DOHH2 (cell line): ENCODE data around the gene HS3ST5.

Experiments
- H3F3A ChIP-seq: fragments of 200-600 bp; sonication (generic), shearing (Covaris generic); 2 replicates; pipeline ENCODE4 v1.6.0; 2016; ENCODE audit warnings: antibody characterized with exemption, mild to moderate bottlenecking; ENCODE audit not compliant: control insufficient read depth, insufficient read depth
- H3K27ac ChIP-seq: fragments of 200-600 bp; sonication (generic); 2 replicates; pipeline ENCODE4 v1.5.1; 2014; ENCODE audit warnings: low read depth, mild to moderate bottlenecking, low read length, moderate library complexity
- H3K27me3 ChIP-seq: fragments of 200-600 bp; sonication (generic); 2 replicates; pipeline ENCODE4 v1.6.1; 2014; ENCODE audit warnings: mild to moderate bottlenecking, low read length, mixed read lengths; ENCODE audit not compliant: control insufficient read depth
- H3K36me3 ChIP-seq: fragments of 200-600 bp; sonication (generic); 2 replicates; pipeline ENCODE4 v1.6.1; 2014; ENCODE audit warnings: mild to moderate bottlenecking, low read length, moderate library complexity, mixed read lengths; ENCODE audit not compliant: control insufficient read depth
- H3K4me1 ChIP-seq: fragments of 200-600 bp; sonication (generic); 2 replicates; pipeline ENCODE4 v1.6.1; 2014; ENCODE audit warnings: mild to moderate bottlenecking, low read length, mixed read lengths; ENCODE audit not compliant: control insufficient read depth
- H3K4me2 ChIP-seq: fragments of 200-600 bp; sonication (generic); 2 replicates; pipeline ENCODE4 v1.6.0; 2014; ENCODE audit warnings: mild to moderate bottlenecking, low read length, moderate library complexity
- H3K4me3 ChIP-seq: fragments of 200-600 bp; sonication (generic); 2 replicates; pipeline ENCODE4 v1.5.1; 2014; ENCODE audit warnings: mild to moderate bottlenecking, low read length, mixed read lengths
- H3K79me2 ChIP-seq: fragments of 200-600 bp; sonication (generic); 2 replicates; pipeline ENCODE4 v1.6.1; 2014; ENCODE audit warnings: mild to moderate bottlenecking, low read length, mixed read lengths; ENCODE audit not compliant: control insufficient read depth
- H3K9me2 ChIP-seq: fragments of 200-600 bp; sonication (generic); replicated peaks from 2 replicates; pipeline ENCODE4 v1.6.1; 2014; ENCODE audit warnings: mild to moderate bottlenecking, low read length, mixed read lengths; ENCODE audit not compliant: control insufficient read depth
- H3K9me3 ChIP-seq: fragments of 200-600 bp; sonication (generic); 2 replicates; pipeline ENCODE4 v1.6.1; 2014; ENCODE audit warnings: antibody characterized with exemption, low read length, mixed read lengths; ENCODE audit not compliant: control insufficient read depth, insufficient read depth
- H4K20me1 ChIP-seq: fragments of 200-600 bp; sonication (generic); 2 replicates; pipeline ENCODE4 v1.6.0; 2014; ENCODE audit warnings: low read depth, mild to moderate bottlenecking, antibody characterized with exemption, low read length, moderate library complexity; ENCODE audit not compliant: control insufficient read depth, insufficient read depth
- EZH2phosphoT487 ChIP-seq: fragments of 200-600 bp; sonication (generic); IDR thresholded peaks from 2 replicates; pipeline ENCODE4 v1.6.1; 2017; ENCODE audit warnings: borderline replicate concordance, mild to moderate bottlenecking, antibody characterized with exemption, low read length, moderate library complexity, mixed read lengths
- TF ChIP-seq, protein P1 (sequence below): fragments of 200-600 bp; sonication (generic); IDR thresholded peaks from one replicate; pipeline ENCODE4 v1.5.1; 2014; ENCODE audit warnings: antibody characterized with exemption, mild to moderate bottlenecking, low read depth, low read length; ENCODE audit not compliant: poor library complexity, severe bottlenecking

Gene HS3ST5

DNA sequence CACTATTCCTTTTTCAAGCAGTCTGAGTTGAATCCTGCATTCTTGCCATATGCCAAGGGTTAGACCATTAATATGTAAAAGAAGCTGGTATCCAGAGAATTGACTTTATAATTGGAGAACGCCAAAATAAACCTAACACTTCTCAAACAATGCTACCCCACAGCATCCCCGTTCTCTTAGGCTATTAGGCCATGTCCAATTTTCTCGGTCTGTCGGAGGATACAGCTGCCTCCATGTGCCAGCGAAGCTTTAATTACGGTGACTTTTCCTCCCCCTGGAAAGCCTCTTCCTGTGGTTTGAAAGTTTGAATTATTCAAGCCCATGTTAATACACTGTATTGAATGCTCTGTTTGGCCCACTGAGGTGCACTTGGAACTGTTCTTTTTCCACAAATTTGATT, 60.5 kb downstream of the HS3ST5 start:
- Histone ChIP-seq H3K27me3 (no peaks in the 10 kb centered on the region), H3K4me2 (no peak overlapping the region), H3F3A (no peaks in the 10 kb centered on the region), H3K9me2 (no peaks in the 10 kb centered on the region), H3K79me2 (no peaks in the 10 kb centered on the region), H3K36me3 (no peaks in the 10 kb centered on the region), H4K20me1 (no peaks in the 10 kb centered on the region), H3K27ac (no peak overlapping the region), H3K4me1 (no peaks in the 10 kb centered on the region), H3K4me3 (no peak overlapping the region), H3K9me3 (no peaks in the 10 kb centered on the region)
- no peak for TF ChIP-seq EZH2phosphoT487
- TF ChIP-seq, protein P1, sequence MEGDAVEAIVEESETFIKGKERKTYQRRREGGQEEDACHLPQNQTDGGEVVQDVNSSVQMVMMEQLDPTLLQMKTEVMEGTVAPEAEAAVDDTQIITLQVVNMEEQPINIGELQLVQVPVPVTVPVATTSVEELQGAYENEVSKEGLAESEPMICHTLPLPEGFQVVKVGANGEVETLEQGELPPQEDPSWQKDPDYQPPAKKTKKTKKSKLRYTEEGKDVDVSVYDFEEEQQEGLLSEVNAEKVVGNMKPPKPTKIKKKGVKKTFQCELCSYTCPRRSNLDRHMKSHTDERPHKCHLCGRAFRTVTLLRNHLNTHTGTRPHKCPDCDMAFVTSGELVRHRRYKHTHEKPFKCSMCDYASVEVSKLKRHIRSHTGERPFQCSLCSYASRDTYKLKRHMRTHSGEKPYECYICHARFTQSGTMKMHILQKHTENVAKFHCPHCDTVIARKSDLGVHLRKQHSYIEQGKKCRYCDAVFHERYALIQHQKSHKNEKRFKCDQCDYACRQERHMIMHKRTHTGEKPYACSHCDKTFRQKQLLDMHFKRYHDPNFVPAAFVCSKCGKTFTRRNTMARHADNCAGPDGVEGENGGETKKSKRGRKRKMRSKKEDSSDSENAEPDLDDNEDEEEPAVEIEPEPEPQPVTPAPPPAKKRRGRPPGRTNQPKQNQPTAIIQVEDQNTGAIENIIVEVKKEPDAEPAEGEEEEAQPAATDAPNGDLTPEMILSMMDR: no peak

DNA sequence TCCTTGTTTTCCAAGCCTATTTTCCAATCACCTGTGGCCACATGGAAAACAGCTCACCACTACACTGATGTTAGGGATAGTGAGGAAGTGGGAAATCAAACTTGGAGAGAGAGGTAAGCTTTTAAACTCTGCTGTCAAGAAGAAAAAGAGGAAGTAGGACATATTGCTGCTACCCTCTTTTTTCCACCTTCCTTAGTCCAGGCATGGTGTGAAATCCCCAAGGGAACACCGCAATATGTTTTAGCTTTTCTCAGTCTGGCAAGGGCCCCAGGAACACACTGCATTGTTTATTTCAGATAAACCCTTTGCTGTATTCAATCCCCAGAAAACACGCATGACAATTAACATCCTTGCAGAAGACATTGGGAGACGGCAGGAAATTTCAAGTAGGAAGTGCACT, 61.3 kb downstream of the HS3ST5 start:
- Histone ChIP-seq H3K4me1 (no peaks in the 10 kb centered on the region), H3K9me3 (no peaks in the 10 kb centered on the region), H3K27ac (no peak overlapping the region), H3K4me3 (no peak overlapping the region), H3K9me2 (no peaks in the 10 kb centered on the region), H3K4me2 (no peak overlapping the region), H3K79me2 (no peaks in the 10 kb centered on the region), H3K36me3 (no peaks in the 10 kb centered on the region), H3F3A (no peaks in the 10 kb centered on the region), H3K27me3 (no peaks in the 10 kb centered on the region), H4K20me1 (no peaks in the 10 kb centered on the region)
- TF ChIP-seq, protein P1: no peak
- TF ChIP-seq EZH2phosphoT487: no peak

DNA sequence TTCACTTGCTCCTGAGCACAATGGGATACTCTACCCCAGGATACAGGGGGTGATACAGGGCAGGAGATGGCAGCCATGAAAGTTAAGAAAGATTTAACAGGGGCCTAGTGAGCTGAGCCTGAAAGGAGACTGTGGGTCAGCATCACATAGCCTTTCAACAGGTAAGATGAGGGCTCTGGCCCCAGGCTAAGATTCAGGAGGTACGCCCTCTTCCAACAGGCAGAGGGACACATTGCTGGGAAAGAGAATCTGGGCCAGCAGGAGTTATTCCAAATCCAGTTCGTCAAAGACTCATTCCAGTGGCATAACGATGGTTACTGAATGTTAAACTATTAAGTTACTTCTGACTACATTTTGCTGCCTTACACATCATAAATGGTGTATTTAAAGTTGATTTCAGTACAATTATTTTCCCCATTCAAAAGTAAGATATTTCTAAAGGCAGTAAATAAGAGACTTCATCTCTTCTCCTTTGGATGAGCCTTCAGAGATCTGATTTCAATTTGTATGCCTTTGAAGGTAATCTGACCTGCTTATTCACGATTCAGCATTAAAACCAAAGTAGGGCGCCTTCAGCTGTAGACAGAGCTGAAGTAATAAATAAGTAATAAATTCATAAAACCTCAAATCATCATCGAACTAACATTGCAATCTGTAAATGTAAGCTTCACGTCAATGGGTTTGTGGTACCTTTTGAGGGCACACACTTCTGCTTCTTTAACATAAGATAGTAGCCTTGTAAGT, 62.4 kb downstream of the HS3ST5 start:
- Histone ChIP-seq H3K4me1 (no peaks in the 10 kb centered on the region), H3K9me3 (no peaks in the 10 kb centered on the region), H3F3A (no peaks in the 10 kb centered on the region)

More for the DNA sequence above, 62.4 kb downstream of the HS3ST5 start:
- H3K4me3 ChIP-seq: no peak overlapping the region
- H3K9me2 ChIP-seq: no peaks in the 10 kb centered on the region
- TF ChIP-seq, protein P1: no peak
- TF ChIP-seq EZH2phosphoT487: no peak
- no peaks in the 10 kb centered on the region for H3K79me2 ChIP-seq
- H4K20me1 ChIP-seq: no peaks in the 10 kb centered on the region
- no peaks in the 10 kb centered on the region for H3K36me3 ChIP-seq
- no peaks in the 10 kb centered on the region for H3K27me3 ChIP-seq
- no peak overlapping the region for H3K4me2 ChIP-seq
- H3K27ac ChIP-seq: no peak overlapping the region
